Thyroid gland (tissue), 4 donors: Measurements from ENCODE around the gene FECH. TPM values are rescaled to one million over a fixed set of nuclear protein-coding genes. Genes with fewer than 3 reads are reported as not detected.

Experiments
- DNase-seq, 2 donors: peaks; one replicate each; pipeline ENCODE4 v3.0.0-alpha.2; 2019
- H3K27ac ChIP-seq, 3 donors: fragments of 200-600 bp; sonication (generic); 1 replicate in 2 of 3; 2 replicates in 1 of 3; pipeline ENCODE4 v1.5.1; 2016 to 2019; ENCODE audit warnings: mild to moderate bottlenecking in 1 of 3, moderate library complexity in 1 of 3
- H3K27me3 ChIP-seq: fragments of 200-600 bp; sonication (generic); one replicate; pipeline ENCODE4 v1.5.1; 2019
- H3K36me3 ChIP-seq, 2 donors: fragments of 200-600 bp; sonication (generic); one replicate each; pipeline ENCODE4 v1.5.1; 2016 to 2019
- H3K4me1 ChIP-seq, 2 donors: fragments of 200-600 bp; sonication (generic); one replicate each; pipeline ENCODE4 v1.5.1; 2017 to 2019
- H3K4me3 ChIP-seq, 3 donors: fragments of 200-600 bp; sonication (generic); replicated peaks in 1 of 3; 1 replicate in 2 of 3; 2 replicates in 1 of 3; pipeline ENCODE4 v1.5.1; 2016; ENCODE audit warnings: mild to moderate bottlenecking in 1 of 3
- H3K9me3 ChIP-seq: fragments of 200-600 bp; sonication (generic); one replicate; pipeline ENCODE4 v1.5.1; 2017
- POLR2A ChIP-seq, 2 donors: fragments of 450-650 bp; IDR thresholded peaks; one replicate each; pipeline ENCODE4 v1.6.1; 2017; ENCODE audit warnings: antibody characterized with exemption in 2 of 2, mild to moderate bottlenecking in 2 of 2, moderate library complexity in 1 of 2
- WGBS, 2 donors: methylation state at CpG; one replicate each; pipeline ENCODE4 v1.1.5; 2017; 5-methylcytosine and 5-hydroxymethylcytosine counted together
- intact Hi-C: fragments of 100-400 bp; cut with DNase I; formaldehyde crosslinking; loops from one replicate; pipeline ENCODE4 v1.15.1; 2023
- total RNA-seq, 4 donors: library from RNA; depleted of rRNA; stranded (reverse); fragments of >200 nt; gene quantifications; one replicate each; pipeline ENCODE4 v1.2.3, GENCODE V29; 2016
- TF ChIP-seq, protein P1 (sequence below), 6 experiments: fragments of 200-600 bp in 3 of 6; fragments of 450-650 bp in 3 of 6; sonication (generic) in 3 of 6; IDR thresholded peaks; one replicate each; pipeline ENCODE4 v1.5.1; 2016 to 2019; ENCODE audit warnings: antibody characterized with exemption in 6 of 6, mild to moderate bottlenecking in 2 of 6, inconsistent platforms in 1 of 6, moderate library complexity in 1 of 6

FECH gene
- total RNA-seq, 4 donors from 2014 or later, result 65.7 to 168 (median 135) TPM

DNA sequence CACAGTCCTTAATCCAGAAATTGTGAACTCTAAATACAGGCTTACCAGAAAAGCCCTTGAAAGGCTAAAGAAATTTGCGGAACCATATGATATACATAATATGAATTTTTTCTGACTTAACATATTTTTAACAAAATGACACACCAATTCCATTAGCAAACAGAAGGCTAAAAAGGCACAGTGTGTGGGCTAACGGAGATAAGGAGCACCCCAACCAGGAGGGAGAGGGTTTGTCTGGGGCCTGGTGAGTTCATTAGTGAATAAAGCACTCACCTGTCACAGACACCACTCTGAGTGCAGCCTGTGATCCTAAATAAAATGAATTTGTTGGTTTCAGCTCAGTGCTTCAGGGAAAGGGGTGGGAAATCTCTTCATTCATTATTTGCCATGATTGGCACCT, 2.7 kb upstream of the FECH start:
- DNase-seq, result no peak
- Histone ChIP-seq H3K4me1 (peaks cover 8% of the 10 kb centered on the region in 2 donors), H3K9me3 (no peaks in the 10 kb centered on the region), H3K27me3 (no peaks in the 10 kb centered on the region), H3K27ac (no peak overlapping the region), H3K36me3 (no peaks in the 10 kb centered on the region), H3K4me3 (no peak overlapping the region)
- WGBS, 2 donors, result 88 to 89% methylated on average over 2 of the region's 2 CpGs
- no peak for TF ChIP-seq POLR2A (IDR thresholded peaks at IDR 0.05)
- TF ChIP-seq, protein P1, sequence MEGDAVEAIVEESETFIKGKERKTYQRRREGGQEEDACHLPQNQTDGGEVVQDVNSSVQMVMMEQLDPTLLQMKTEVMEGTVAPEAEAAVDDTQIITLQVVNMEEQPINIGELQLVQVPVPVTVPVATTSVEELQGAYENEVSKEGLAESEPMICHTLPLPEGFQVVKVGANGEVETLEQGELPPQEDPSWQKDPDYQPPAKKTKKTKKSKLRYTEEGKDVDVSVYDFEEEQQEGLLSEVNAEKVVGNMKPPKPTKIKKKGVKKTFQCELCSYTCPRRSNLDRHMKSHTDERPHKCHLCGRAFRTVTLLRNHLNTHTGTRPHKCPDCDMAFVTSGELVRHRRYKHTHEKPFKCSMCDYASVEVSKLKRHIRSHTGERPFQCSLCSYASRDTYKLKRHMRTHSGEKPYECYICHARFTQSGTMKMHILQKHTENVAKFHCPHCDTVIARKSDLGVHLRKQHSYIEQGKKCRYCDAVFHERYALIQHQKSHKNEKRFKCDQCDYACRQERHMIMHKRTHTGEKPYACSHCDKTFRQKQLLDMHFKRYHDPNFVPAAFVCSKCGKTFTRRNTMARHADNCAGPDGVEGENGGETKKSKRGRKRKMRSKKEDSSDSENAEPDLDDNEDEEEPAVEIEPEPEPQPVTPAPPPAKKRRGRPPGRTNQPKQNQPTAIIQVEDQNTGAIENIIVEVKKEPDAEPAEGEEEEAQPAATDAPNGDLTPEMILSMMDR (IDR thresholded peaks at IDR 0.05), result no peak
- intact Hi-C loops, result no loop called here

DNA sequence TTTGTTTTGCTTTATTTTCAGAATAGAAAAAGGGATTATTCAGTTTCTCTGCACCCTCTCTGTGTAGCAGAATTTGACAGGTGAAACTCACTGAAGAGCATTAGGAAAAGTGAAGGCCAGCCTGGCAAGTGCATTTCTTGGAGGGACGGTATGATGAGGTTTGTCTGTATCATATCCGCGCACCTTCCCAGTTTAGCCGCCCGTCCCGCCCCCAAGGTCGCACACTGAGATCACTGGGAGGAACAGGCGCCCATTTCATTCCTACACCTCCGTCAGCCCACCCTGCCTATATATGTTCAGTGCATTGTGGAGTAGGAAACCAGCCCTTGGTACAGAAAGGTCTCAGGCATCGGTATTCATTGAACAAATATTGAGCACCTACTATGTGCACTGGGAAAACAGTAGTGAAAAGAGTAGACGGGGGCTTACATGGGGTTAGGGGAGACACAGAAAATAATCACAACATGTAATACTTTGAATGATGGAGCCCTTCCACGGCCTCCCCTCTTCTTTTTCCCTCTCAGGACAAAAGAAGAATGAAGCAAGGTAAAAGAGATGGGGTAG, 678 bp upstream of the FECH start:
- Histone ChIP-seq H3K9me3 (no peaks in the 10 kb centered on the region), H3K27ac (peak overlapping the region; percentile 79 to 97 (median 94)), H3K36me3 (no peaks in the 10 kb centered on the region), H3K27me3 (no peaks in the 10 kb centered on the region), H3K4me1 (peaks cover 8% of the 10 kb centered on the region in 2 donors), H3K4me3 (peak overlapping the region in 1 of 3 donors; percentile 90)
- DNase-seq, result peak in 1 of 2 donors; percentile 8
- WGBS, 2 donors, result 85 to 86% methylated on average over 12 of the region's 12 CpGs
- no peak for TF ChIP-seq POLR2A (IDR thresholded peaks at IDR 0.05)
- TF ChIP-seq, protein P1 (IDR thresholded peaks at IDR 0.05), result no peak
- intact Hi-C loops, result no loop called here

DNA sequence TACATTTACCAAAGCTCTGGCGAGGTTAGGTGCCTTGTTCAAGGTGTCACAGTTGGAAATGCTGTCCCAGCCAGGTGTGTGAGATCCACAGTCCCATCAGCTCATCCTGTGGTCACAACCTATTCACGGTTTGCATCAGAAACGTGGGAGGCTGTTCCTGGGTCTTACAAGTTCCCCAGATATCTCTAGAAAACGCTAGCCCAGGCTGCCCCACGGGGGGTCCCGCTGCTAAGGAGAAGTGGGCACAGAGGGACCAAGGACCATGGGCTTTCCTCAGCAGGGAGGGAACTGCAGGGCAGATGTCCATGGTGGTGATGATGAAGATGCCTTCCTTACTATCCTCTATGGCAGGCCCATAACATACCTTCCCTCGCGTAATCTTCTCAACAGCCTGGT, 649 bp downstream of the FECH start:
- intact Hi-C loops, result no loop called here
- WGBS, 2 donors, result 16% methylated on average over 7 to 8 of the region's 8 CpGs
- DNase-seq, result peak in 1 of 2 donors; percentile 9

DNA sequence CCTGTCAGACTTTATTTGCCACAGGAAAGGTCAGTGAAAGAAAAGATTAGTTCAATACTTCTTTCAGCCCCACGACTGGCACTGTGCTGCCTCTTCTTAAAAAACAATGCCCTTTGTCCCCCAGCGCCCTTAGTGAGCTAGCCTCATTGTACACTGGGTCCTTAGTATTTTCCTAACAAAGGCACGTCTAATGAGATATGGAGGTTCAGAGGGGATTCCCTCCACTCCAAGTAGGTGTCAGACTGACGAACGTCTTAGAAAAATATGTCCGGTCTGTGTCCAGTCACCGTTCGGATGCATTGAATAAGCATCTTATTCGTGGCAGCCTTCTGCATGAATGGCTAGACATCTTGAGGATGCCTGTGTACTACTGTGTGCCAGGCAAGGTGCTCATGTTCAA, 1.1 kb downstream of the FECH start:
- TF ChIP-seq, protein P1 (IDR thresholded peaks at IDR 0.05), result no peak
- no peak for TF ChIP-seq POLR2A (IDR thresholded peaks at IDR 0.05)
- H3K4me1 ChIP-seq, result peaks cover 8% of the 10 kb centered on the region in 2 donors
- H3K36me3 ChIP-seq, result no peaks in the 10 kb centered on the region
- intact Hi-C loops, result no loop called here
- WGBS, 2 donors, result 41 to 62% methylated on average over 9 of the region's 9 CpGs
- peak overlapping the region in 1 of 3 donors; percentile 90 for H3K4me3 ChIP-seq
- no peak for DNase-seq
- no peaks in the 10 kb centered on the region for H3K9me3 ChIP-seq
- H3K27ac ChIP-seq, result no peak overlapping the region
- no peaks in the 10 kb centered on the region for H3K27me3 ChIP-seq

More for the DNA sequence above, 649 bp downstream of the FECH start:
- H3K27me3 ChIP-seq, result no peaks in the 10 kb centered on the region
- H3K27ac ChIP-seq, result peak overlapping the region; percentile 79 to 97 (median 94)
- no peaks in the 10 kb centered on the region for H3K36me3 ChIP-seq
- H3K4me1 ChIP-seq, result peaks cover 8% of the 10 kb centered on the region in 2 donors
- H3K9me3 ChIP-seq, result no peaks in the 10 kb centered on the region
- H3K4me3 ChIP-seq, result peak overlapping the region in 2 of 3 donors; percentile 59 to 90
- TF ChIP-seq POLR2A (IDR thresholded peaks at IDR 0.05), result no peak
- TF ChIP-seq, protein P1 (IDR thresholded peaks at IDR 0.05), result no peak

DNA sequence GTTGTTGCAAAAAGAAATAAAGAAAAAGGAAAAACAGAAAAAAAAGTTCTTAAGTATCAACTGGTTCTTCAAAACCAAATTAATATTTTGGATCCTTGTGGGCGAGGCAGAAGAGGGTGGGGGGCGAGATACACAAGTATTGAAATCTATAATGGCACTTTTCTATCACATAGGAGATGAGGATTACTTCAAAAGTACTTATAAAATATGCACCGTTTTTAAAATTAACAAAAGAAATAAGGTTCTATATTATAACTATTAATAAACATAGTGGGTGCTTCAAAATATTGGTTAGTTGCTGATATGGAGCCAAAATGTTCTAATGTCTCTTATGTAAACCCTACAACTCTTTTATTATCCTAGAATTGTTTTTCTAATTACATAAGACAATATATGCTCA, 2.1 kb downstream of the FECH start:
- WGBS, 2 donors, result 93 to 96% methylated on average over 3 of the region's 3 CpGs
- no peak for TF ChIP-seq POLR2A (IDR thresholded peaks at IDR 0.05)
- TF ChIP-seq, protein P1 (IDR thresholded peaks at IDR 0.05), result no peak
- intact Hi-C loops, result no loop called here
- H3K4me3 ChIP-seq, result no peak overlapping the region
- H3K36me3 ChIP-seq, result peaks cover 5 to 6% of the 10 kb centered on the region in 2 donors
- no peaks in the 10 kb centered on the region for H3K9me3 ChIP-seq
- no peaks in the 10 kb centered on the region for H3K27me3 ChIP-seq
- H3K4me1 ChIP-seq, result peaks cover 8% of the 10 kb centered on the region in 2 donors
- no peak for DNase-seq
- no peak overlapping the region for H3K27ac ChIP-seq
